GM18511 (cell line): ENCODE data around the gene ITPKB.
"Not testable (repeated sequence)": the region's sequence is repeated elsewhere in the genome, so short reads cannot be mapped to it uniquely, and the experiment has no call there.

Source experiments
- ATAC-seq: cut with Tn5 transposase; IDR thresholded peaks from one replicate; pipeline ENCODE4 v1.9.1; 2021; ENCODE audit warnings: mild to moderate bottlenecking, moderate library complexity; ENCODE audit not compliant: unreplicated experiment

ITPKB gene

DNA sequence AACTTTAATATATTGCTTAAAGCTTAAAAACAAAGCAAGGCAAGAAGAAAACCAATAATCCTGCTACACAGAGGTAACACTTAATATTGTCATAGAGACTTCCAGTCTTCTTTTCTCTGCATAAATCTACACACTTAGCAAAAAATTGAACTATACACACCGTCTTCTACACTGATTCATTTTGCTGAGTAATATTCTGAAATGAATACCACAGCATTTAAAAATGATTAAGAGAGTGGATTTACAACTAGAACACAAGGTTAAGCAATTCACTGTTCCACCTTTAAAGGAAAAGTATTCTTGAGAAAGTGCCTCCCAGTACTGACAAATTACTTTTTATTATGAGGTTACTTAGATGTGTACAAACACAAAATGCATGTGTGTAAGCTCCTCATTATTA, 22.2 kb upstream of the ITPKB start:
- ATAC-seq = no peak

DNA sequence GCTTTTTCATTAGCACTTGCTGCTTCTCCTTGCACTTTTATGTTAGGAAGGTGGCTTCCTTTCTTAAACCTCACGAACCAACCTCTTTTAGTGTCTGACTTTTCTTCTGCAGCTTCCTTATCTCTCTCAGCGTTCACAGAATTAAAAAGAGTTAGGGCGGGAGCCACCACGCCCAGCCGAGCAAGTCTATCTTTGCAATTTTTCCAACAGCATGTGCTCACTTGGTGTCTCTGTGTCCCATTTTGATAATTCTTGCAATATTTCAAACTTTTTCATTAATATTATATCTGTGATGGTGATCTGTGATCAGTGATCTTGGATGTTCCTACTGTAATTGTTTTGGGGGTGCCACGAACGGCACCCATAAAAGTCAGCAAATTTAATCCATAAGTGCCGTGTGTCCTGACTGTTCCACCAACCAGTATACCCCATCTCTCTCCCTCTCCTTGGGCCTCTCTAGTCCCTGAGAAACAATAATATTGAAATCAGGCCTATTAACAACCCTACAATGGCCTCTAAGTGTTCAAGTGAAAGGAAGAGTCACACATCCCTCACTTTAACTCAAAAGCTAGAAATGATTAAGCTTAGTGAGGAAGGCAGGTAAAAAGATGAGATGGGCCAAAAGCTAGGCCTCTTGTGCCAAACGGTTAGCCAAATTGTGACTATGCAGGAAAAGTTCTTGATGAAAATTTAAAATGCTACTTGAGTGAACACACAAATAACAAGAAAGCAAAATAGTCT, 15.9 kb upstream of the ITPKB start:
- no peak for ATAC-seq

DNA sequence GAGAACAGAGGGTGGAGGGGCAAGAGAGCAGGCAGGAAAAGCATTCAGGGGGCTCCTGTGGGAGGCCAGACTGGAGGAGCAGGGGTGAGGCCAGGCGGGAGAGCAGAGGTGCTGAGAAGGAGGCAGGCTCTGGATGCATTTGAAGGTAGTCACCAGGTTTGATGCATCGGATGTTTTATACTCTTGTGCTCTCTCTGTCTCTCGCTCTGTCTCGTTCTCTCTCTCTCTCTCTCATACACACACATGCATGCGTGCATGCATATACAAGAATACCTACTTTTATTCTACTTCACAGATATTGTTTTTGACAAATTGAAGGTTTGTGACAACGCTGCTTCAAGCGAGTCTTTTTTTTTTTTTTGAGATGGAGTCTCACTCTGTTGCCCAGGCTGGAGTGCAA, 15.0 kb upstream of the ITPKB start:
- no peak for ATAC-seq

DNA sequence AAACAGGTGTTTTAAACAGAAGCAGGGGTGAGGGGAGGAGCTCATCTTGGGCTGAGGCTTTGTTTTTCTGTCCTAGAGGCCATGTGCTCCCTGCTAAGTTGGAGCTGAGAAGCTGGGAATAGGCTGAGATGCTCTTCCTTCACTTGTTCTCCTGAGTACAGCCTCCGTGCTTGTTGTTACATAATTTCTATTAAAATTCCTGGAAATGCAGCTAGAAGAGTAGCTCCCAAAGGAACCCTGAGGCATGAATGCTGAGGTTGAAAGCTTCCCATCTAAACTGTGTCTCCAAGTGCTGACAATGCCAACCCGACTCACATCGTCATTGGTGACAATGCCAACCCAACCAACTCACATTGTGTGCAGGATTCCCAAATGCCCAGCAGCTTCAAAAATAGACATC, 12.6 kb upstream of the ITPKB start:
- ATAC-seq = no peak

DNA sequence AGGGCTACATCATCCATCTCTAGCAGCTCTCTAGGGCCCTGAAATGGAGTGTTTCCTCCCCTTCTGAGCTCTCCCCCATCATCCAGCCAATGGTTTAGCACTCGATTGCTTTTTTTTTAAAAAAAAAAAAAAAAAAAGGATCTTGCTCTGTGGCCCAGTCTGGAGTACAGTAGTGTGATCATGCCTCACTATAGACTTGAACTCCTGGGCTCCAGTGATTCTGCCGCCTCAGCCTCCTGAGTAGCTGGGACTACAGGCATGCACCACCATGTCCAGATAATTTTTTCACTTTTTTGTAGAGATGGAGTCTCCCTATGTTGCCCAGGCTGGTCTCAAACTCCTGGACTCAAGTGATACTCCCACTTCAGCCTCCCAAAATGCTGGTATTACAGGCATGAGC, 12.1 kb upstream of the ITPKB start:
- ATAC-seq = no peak

DNA sequence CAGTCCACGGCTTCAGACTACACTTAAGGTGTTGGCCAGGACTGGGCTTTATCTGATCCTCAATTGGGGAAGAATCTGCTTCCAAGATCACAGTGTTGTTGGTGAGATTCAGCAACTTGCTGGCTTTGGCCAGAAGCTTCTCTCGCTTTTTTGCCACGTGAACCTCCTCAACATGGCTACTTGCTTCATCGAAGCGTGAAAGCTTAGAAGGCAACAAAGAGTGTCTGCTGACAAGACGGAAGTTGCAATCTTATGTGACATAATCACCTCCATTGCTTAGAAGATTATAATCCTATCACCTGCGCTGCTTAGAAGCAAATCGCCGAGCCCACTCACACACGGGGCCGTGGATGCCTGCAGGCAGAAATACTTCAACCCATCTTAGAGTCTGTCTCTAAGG, 10.4 kb upstream of the ITPKB start:
- no peak for ATAC-seq

DNA sequence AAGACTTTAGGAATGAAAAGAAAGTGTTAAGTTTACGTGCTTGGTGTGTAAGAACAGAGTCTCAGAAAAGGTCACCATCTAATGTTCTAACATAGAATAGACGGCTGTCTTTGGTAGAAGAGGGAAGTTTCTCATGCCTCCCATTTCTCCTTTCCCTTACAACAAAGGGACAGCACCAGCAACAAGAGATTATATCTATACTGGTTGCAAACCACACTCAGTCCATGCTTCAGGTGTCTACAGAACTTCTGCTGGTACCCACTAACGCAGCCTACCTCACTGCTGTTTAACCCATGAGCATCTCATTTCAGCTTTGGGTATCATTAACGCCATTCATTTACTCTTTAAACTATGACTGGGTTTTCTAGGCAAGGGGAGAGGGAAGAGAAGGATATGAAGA, 9.2 kb upstream of the ITPKB start:
- no peak for ATAC-seq

DNA sequence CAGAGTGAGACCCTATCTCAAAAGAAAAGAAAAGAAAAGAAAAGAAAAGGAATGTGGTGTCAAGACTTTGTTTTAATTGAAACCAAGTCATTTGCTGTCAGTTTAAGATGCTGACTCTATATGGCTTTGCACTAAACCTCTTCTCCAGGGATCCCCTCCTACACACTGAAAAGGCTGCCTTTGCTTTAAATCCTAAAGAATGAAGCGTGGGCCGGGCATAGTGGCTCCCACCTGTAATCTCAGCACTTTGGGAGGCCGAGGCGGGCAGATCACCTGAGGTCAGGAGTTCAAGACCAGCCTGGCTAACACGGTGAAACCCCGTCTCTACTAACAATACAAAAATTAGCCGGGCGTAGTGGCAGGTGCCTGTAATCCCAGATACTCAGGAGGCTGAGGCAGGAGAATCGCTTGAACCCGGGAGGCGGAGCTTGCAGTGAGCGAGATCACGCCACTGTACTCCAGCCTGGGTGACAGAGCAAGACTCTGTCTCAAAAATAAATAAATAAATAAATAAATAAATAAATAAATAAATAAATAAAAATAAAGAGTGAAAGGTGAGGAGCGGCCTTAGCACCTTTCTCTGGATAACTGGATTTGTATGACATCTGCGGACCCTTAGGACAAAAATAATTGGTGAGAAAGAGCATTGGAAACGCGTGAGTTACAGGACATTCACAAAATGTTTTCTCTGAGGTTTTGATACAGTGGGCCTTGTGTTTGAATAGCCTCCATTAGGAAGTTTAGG, 8.6 kb upstream of the ITPKB start:
- ATAC-seq = not testable (repeated sequence)

DNA sequence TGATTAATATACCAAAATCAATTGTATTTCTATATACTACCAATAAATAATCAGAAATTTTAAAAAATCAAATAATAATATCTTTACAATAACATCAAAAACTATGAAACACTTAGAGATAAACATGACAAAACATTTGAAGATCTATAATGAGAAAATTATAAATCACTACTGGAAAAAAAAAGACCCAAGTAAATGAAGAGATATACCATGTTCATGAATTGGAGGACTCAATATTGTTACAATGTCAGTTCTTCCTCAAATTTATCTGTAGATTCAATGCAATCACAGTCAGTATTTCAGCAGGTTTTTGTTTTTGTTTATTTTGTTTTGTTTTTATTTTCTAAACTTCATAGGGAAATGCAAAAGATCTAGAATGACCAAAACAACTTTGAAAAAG, 4.2 kb upstream of the ITPKB start:
- ATAC-seq = no peak

DNA sequence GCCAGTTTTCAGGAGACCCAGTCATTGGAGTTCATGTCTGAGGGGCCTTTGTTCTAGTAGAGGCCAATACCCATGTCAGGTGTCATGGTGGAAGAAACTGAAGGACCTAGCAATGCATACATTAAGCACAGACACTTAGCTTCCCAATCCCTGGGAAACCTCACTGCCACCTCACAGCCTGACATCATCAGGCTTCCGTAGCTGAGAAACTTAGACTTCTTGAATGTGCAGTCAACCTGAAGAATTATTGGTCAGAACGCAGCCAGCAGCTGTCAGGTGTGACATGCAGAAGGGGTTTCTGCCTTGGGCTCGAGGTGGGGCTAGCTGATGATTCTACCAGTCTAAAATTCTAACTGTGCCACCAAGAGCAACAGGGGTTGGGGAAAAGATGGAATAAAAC, 1.9 kb upstream of the ITPKB start:
- no peak for ATAC-seq

DNA sequence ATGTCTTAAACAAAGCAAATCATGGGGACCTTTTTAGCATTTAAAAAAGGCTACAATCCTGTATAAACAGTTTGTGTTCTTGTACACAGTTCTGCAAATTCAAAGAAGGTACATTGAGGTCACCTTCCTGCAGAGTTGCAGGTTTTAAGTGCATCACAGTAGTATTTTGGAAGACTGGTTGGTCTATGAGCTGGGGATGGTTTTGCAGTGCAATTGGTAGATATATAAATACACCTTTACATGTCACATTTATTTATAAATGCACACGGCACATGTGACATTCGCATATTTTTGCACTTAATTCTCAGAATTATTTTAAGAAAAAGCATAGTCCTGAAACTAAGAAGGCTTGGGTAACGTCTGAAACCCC, 599 bp upstream of the ITPKB start:
- no peak for ATAC-seq

DNA sequence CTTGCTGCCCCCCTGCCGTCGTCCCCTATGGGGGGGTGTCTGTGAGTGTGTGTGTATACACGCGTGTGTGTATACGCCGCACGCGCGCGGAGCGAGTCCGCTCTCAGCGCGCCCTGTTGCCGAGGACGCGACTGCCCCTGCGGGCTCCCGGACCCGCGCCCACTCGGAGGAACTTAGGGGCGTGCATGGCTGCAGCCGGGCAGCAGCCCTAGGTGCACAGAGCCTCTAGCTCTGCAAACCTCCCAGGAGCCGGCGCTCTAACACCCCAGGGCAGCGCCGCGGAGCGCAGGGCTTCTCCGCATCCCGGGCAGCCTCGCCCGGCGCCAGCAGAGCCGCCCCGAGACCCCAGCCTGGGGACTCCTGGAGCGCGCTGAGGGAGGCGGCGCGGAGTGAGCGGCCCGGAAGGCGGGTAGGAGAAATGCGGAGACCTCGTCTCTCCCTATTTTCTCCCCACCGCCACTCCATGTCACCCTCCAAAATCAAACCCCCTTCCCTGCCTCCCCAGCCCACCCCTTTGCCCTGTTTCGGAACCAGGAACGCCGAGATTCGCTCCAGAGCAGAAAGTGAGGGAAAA, 574 bp downstream of the ITPKB start:
- ATAC-seq = peak; percentile 29

DNA sequence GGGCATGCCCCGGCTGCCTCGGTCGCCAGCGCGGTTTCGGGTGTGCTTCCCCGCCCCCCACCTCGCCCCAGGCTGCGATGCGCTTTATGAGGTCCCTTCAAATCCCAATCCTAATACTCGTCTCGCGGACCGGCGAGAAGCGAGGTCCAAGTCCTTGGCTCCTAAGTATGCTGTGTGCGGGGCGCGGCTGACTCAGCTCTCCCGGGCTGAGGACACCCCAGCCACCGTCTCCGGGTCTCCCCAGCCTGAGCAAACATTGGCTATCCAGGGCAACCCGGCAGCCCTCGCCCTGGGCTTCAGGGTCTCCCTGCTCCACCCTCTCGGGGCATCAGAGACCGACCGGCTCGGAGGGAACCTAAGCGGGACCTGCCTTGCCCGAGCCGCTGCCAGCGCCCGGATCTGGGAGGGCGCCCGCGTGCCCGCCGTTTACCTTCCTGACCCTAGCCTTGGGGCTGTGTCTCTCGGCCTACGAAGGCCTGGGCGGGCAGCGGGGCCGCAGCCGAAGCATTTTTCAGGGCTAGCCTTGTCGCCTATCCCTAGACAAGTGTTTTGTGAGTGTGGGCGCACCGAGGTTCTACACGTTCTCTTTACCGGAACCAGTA, 1.2 kb downstream of the ITPKB start:
- peak; percentile 28 for ATAC-seq

DNA sequence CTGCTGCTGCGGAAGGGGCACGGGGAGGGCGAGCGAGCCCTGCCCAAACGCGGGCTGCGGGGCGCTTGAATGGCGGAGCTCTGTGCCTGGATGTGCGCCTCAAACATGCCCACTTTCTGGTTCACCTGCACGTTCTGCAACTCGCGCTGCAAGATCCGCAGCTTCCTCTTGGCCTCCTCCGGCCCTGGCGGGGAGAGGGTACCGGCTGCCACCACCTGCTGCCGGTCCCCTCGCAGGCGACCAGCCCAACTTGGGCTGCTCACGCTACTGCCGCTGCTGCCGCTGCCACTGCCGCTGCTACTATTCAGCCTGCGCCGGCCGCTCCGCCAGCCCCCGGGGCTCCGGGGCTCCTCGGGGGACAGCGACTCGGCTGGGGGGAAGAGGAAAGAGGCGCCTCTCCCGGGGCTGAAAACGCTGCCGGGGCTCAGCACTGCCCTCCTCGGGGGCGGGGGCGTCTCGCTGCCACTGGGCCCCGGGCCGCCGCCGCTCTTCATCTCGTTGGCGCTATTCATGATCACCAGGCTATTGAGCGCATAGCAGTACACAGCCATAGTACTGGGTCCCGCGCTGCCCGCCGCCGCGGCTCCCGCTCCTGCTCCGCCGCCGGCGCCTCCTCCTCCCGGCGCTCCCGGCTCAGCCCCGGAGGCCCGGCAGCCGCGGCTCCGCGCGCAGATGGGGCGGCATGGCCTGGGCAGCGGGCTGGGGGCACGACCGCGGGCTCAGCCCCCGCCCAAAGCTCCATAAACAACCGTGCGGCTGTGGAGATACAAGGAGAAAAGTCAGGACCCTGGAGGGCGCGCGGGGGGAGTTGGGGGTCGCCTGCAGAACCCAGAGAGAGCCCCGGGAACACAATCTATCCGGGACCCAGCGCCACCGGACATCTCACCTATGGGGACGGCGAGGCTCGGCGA, 1.9 kb downstream of the ITPKB start:
- peak; percentile 50 for ATAC-seq

DNA sequence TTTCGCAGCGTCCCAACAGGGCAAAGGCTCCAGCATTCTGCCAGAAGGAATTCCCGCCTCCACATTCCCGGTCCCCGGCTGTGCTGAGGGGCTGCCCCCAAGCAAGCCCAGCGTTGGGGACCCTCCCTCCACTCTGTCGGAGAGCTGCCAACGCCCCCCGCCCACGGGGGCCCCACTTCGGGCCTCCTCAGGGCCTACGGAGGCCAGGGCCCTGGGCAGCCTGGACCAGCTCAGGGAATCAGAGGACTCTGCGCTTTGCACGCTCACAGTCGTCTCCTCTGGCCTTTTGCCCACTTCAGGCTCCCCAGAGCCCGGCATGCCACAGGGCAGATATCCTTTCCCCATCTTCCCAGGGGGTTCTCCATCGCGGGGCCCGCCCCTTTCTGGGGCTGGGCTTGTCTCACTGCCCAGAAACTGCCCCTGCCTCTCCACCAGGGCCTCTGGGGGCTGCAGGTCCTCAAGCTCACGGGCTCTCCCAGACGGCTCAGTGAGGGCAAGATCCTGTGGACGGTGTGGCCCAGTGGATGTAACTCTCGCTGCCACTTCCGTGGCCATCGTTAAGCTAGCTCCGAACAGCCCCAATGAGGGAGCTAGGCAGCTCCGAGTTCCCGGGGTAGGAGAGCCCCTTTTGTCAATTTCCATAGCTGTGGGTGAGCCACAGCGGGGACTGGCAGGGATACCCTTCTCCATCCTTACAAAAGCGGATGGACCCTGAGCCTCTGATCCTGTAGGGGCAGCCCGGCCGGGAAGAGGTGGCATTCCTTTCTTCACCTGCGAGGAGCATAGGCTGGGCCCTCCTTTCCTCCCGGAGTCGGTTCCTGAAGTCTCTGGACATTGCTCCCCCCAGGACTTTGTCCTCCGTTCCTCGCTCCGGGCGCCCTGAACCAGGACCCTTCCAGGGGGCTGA, 2.8 kb downstream of the ITPKB start:
- no peak for ATAC-seq

DNA sequence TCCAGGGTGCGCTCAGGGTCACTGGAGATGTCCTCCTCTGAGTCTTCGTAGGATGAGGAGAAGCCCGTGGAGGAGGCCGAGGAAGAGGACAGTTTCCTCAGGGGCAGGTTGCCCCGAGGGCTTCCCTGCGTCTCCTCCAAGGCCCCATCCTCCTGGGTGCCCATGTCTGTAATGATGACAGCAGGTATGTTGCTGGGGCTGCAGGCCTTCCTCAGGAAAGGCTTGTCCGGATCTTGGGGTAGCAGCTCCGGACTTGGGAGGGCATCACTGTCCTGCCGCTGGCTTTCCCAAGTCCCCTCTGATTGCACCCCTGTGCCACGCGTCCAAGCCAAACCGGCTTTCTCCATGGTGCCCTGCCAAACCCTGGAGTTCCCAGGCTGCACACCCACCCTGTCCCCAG, 3.5 kb downstream of the ITPKB start:
- ATAC-seq = no peak

DNA sequence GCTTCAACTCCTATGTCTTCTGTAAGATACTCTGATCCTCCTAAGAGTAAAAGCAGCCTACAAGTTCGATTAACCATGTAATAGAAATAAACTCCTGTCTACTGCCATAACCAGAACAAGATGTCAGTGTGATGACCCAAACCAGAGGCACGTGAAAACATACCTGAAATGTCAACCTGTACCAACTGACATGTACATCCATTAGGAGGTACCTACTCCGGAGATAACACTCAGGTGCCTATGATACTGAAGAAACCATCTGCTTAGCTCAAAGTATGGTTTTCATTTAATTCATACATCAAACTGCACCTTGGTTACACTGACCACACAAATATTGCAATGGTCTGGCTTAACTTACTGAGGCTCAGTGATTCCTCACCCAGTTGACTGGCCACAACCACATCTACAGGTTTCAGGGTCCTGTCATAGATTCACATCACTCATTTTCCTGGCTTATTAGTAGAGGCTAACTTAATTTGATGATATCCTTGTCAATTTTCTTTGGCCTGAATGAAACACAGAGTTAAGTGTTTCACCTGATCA, 4.4 kb downstream of the ITPKB start:
- no peak for ATAC-seq

DNA sequence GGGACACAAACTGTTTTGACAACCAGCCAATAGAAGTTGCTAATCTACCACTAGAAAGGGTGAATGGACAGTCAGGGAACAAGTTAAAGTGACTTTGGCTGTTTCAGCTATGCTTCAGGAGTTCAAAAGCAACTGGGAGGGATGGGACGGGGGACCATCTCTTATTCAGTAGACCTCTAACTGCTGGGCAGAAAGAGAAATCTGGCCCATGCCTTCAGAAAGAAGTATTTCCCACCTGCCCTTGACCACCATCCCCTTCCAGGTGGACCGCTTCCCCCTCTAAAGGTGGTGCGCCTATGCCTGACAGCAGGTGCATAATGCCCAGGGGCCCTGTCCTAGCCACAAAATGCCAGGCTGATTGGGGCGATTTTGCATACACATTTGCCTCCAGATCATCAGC, 5.2 kb downstream of the ITPKB start:
- ATAC-seq = no peak

DNA sequence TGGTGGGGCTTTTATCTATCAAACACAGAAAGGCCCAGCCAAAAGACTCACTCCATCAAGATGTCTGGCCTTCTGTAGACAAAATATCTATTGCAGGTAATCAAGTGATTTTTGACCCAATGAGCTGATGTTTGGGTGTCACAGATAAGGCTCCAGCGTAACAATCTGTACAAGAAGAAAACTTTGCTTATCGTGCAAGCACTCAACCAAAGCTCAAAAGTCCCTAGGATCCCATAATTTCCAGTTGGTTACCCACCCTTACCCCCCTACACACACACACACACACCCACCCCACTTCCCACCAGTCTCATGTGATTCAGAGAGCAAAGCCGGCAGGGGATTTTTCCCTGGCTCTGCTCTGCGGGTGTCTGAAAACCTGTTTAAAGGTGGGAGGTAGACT, 5.8 kb downstream of the ITPKB start:
- ATAC-seq = no peak

DNA sequence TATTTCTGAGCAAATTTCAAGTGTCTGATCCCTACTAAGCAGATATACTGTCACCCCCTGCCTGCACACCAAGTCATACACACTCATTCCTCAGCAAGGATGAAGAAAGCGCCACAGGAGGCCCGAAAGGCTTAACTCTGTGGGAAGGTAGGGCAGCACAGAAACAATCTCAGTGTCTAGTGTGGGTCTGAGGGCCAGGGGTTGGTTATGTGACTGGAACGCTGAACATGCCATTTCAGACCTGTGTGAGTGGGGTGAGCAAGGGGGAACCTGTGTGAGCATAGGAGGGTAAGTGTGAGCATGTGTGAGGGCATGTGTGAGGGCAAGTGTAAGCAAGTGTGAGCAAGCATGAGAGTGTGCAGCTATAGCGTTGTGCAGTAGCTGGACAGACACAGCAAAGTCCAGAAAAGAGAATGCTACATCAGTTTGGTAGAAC, 6.2 kb downstream of the ITPKB start:
- no peak for ATAC-seq
